Activated CD8-positive, alpha-beta memory T cell treated with anti-CD3 and anti-CD28 coated beads, Interleukin-2, amount 50 U/mL, for 4 hours (primary cell): ENCODE results near the gene ARMC10.
"Not testable (repeated sequence)": the region's sequence is repeated elsewhere in the genome, so short reads cannot be mapped to it uniquely, and the experiment has no call there.

Source experiments
- DNase-seq: peaks from one replicate; pipeline ENCODE4 v3.0.0-alpha.2; 2020

The ARMC10 gene

GRCh38 chr7:103129702-103130549 is 55.0 kb downstream of the ARMC10 start:
- DNase-seq: no peak

- DNase-seq: no peak
Measured at GRCh38 chr7:103130901-103131624, 56.1 kb downstream of the ARMC10 start.

GRCh38 chr7:103132995-103133688 is 58.2 kb downstream of the ARMC10 start:
- no peak for DNase-seq

- DNase-seq: no peak
Measured at GRCh38 chr7:103134836-103135554, 60.1 kb downstream of the ARMC10 start.

- DNase-seq: no peak
Measured at GRCh38 chr7:103140061-103140460, 65.1 kb downstream of the ARMC10 start.

- no peak for DNase-seq
Measured at GRCh38 chr7:103140685-103141084, 65.7 kb downstream of the ARMC10 start.

- no peak for DNase-seq
Measured at GRCh38 chr7:103141753-103142404, 66.9 kb downstream of the ARMC10 start.

- no peak for DNase-seq
Measured at GRCh38 chr7:103142494-103142893, 67.6 kb downstream of the ARMC10 start.

GRCh38 chr7:103143868-103144267 is 68.9 kb downstream of the ARMC10 start:
- DNase-seq: no peak

- DNase-seq: not testable (repeated sequence)
Measured at GRCh38 chr7:103144754-103145153, 69.8 kb downstream of the ARMC10 start.

- no peak for DNase-seq
Measured at GRCh38 chr7:103148131-103148993, 73.4 kb downstream of the ARMC10 start.
